ENCODE data around the gene PPFIA3. TPM values are rescaled to one million over a fixed set of nuclear protein-coding genes. Genes with fewer than 3 reads are reported as not detected.
A peak's percentile ranks its signal among the peaks of the same experiment; 100 is the strongest.
"Not testable (repeated sequence)": the region's sequence is repeated elsewhere in the genome, so short reads cannot be mapped to it uniquely, and the experiment has no call there.

PPFIA3 gene
- total RNA-seq, 1 experiment from 2014 or later = 8.3 TPM

DNA sequence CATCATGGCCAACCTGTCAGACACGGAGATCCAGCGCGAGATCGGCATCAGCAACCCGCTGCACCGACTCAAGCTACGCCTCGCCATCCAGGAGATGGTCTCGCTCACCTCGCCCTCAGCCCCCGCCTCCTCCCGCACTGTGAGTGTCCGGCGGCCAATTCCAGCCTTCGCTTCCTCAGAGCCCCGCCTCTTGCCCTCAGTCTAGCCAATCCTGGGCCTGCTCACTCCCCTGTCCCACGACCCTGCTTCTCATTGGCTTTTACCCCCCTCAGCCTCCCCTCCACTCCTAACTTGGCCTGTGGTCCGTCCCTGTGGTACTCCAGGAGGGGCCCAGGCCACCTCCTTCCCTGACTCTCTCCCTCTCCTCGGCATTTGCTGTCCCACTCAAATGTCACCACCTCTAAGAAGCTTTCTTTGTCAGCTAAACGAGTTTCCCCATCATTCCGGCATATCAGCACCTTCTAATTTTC, 23.6 kb downstream of the PPFIA3 start:
- TF ChIP-seq EZH2 (IDR thresholded peaks at IDR 0.05; ENCODE audit: low read depth) = no peak
- TF ChIP-seq, protein P1, sequence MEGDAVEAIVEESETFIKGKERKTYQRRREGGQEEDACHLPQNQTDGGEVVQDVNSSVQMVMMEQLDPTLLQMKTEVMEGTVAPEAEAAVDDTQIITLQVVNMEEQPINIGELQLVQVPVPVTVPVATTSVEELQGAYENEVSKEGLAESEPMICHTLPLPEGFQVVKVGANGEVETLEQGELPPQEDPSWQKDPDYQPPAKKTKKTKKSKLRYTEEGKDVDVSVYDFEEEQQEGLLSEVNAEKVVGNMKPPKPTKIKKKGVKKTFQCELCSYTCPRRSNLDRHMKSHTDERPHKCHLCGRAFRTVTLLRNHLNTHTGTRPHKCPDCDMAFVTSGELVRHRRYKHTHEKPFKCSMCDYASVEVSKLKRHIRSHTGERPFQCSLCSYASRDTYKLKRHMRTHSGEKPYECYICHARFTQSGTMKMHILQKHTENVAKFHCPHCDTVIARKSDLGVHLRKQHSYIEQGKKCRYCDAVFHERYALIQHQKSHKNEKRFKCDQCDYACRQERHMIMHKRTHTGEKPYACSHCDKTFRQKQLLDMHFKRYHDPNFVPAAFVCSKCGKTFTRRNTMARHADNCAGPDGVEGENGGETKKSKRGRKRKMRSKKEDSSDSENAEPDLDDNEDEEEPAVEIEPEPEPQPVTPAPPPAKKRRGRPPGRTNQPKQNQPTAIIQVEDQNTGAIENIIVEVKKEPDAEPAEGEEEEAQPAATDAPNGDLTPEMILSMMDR (conservative IDR thresholded peaks at IDR 0.05) = no peak
- H3K9me2 ChIP-seq (ENCODE audit: insufficient read depth) = no peaks in the 10 kb centered on the region
- peak overlapping the region; percentile 46; the same call in 1 of the 2 replicates for H3K4me3 ChIP-seq
- H3K27me3 ChIP-seq (ENCODE audit: insufficient read depth, low read depth) = no peaks in the 10 kb centered on the region
- no peak overlapping the region for H3K27ac ChIP-seq
- peak; percentile 67 to 88 for DNase-seq
- intact Hi-C loops (cut with micrococcal nuclease; ENCODE audit: unreplicated experiment) = no loop called here
- peak overlapping the region; percentile 81 for H3K4me2 ChIP-seq
- no TSS peak for BruUV-seq (replicated peaks)
- H4K20me1 ChIP-seq (ENCODE audit: insufficient read depth) = no peaks in the 10 kb centered on the region
- ChIA-PET POLR2A (ENCODE audit: unreplicated experiment) (interaction anchor here (0.5 kb wide), 1 partner anchor 57 kb away, joined by 3 read pairs; no protein-coding TSS in a partner anchor), CTCF (no interaction called here)
- no peaks in the 10 kb centered on the region for H3K79me2 ChIP-seq (ENCODE audit: low read depth)
- peaks cover 12% of the 10 kb centered on the region; the same call in 1 of the 2 replicates for H3F3A ChIP-seq (ENCODE audit: insufficient read depth, low read depth)
- H3K36me3 ChIP-seq (ENCODE audit: low read depth) = no peaks in the 10 kb centered on the region
- no peaks in the 10 kb centered on the region for H3K4me1 ChIP-seq (replicated peaks; ENCODE audit: insufficient read depth)
- peak overlapping the region; percentile 40; the same call in 1 of the 2 replicates for H2AFZ ChIP-seq
- no peaks in the 10 kb centered on the region for H3K9me3 ChIP-seq (ENCODE audit: insufficient read depth, low read depth)

DNA sequence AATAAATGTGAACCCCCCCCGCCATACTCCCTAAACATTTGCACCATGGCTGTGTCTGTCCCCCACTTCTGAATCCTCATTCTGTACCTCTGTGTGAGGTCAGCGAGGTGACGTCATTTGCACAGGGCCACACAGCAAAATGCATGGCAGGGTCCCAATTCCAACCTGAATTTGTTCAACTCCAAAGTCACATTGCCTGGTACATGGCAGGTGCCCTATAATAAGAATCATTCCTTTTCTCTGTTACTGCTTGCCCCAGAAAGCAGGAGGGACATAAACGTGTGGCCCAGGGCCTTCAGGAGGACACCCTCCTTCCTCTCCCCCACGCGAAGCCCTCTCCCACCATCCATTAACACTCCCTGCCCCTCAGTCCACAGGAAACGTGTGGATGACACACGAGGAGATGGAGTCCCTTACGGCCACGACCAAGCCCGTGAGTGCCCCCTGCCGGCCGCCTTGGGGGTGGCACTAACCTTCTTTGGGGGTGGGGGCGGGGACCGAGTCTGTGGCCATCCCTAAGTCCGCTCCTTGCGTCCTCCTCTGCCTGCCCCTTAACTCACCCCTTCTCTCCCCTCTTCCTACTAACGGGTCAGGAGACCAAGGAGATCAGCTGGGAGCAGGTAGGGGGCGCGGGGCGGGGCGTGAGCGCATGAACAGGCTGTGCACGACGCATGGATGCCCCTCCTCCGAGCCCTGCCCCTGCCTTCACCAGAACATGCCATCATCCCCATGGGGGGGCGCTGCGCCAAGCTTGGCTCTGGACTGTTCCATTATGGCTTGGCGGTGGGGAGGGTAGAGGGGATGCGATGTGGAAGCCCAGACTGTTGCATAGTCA, 26.4 kb downstream of the PPFIA3 start:
- intact Hi-C loops (cut with micrococcal nuclease; ENCODE audit: unreplicated experiment) = no loop called here

DNA sequence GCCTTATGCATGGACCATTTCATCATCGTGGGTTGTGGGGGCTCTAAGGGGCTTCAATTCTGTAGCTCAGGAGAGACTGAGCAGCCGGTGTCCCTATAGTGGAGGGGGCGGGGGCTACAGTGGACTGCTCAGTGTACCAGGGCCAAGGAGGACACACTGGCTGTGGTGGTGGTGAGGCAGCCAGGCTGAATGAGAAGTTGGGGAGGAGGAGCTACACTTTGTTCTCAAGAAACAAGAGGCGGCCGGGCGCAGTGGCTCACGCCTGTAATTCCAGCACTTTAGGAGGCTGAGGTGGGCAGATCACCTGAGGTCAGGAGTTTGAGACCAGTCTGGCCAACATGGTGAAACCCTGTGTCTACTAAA, 27.0 kb downstream of the PPFIA3 start:
- POLR2A ChIA-PET (ENCODE audit: unreplicated experiment) = interaction anchor here (0.7 kb wide), 1 partner anchor 154 kb away, joined by 7 read pairs; no protein-coding TSS in a partner anchor

More for the DNA sequence above, 26.4 kb downstream of the PPFIA3 start:
- no peaks in the 10 kb centered on the region for H3K9me2 ChIP-seq (ENCODE audit: insufficient read depth)
- BruUV-seq (replicated peaks) = no TSS peak
- no peak overlapping the region for H2AFZ ChIP-seq
- no peaks in the 10 kb centered on the region for H3K9me3 ChIP-seq (ENCODE audit: insufficient read depth, low read depth)
- no peaks in the 10 kb centered on the region for H3K79me2 ChIP-seq (ENCODE audit: low read depth)
- no peak overlapping the region for H3K4me3 ChIP-seq
- POLR2A ChIA-PET (ENCODE audit: unreplicated experiment) = no interaction called here
- TF ChIP-seq, protein P1 (conservative IDR thresholded peaks at IDR 0.05) = peak; percentile 98
- TF ChIP-seq EZH2 (IDR thresholded peaks at IDR 0.05; ENCODE audit: low read depth) = no peak
- H3F3A ChIP-seq (ENCODE audit: insufficient read depth, low read depth) = peaks cover 10% of the 10 kb centered on the region; the same call in 1 of the 2 replicates
- no peaks in the 10 kb centered on the region for H3K36me3 ChIP-seq (ENCODE audit: low read depth)
- CTCF ChIA-PET = no interaction called here
- H3K27ac ChIP-seq = no peak overlapping the region
- H3K4me1 ChIP-seq (replicated peaks; ENCODE audit: insufficient read depth) = peaks cover 8% of the 10 kb centered on the region; the same call in 1 of the 2 replicates
- no peaks in the 10 kb centered on the region for H4K20me1 ChIP-seq (ENCODE audit: insufficient read depth)
- DNase-seq = peak in 1 of 2 experiments; percentile 49
- peak overlapping the region; percentile 52 for H3K4me2 ChIP-seq
- no peaks in the 10 kb centered on the region for H3K27me3 ChIP-seq (ENCODE audit: insufficient read depth, low read depth)

More for the DNA sequence above, 27.0 kb downstream of the PPFIA3 start:
- Histone ChIP-seq H3K4me1 (replicated peaks; ENCODE audit: insufficient read depth) (peaks cover 14% of the 10 kb centered on the region; the same call in 1 of the 2 replicates), H3F3A (ENCODE audit: insufficient read depth, low read depth) (peaks cover 16% of the 10 kb centered on the region; the same call in 1 of the 2 replicates)
- H3K36me3 ChIP-seq (ENCODE audit: low read depth); H3K4me3 ChIP-seq; H3K9me3 ChIP-seq (ENCODE audit: insufficient read depth, low read depth); H4K20me1 ChIP-seq (ENCODE audit: insufficient read depth); BruUV-seq (replicated peaks); H3K27ac ChIP-seq; H3K4me2 ChIP-seq; H3K9me2 ChIP-seq (ENCODE audit: insufficient read depth); intact Hi-C loops (cut with micrococcal nuclease; ENCODE audit: unreplicated experiment); DNase-seq; H3K27me3 ChIP-seq (ENCODE audit: insufficient read depth, low read depth); H3K79me2 ChIP-seq (ENCODE audit: low read depth); H2AFZ ChIP-seq: not testable (repeated sequence)
- CTCF ChIA-PET = interaction anchor here (0.6 kb wide), 1 partner anchor 19 kb away, joined by 4 read pairs; no protein-coding TSS in a partner anchor
